NCI-H187 treated with DMSO at 0.1 percent for 48 hours (cell line): Measurements from ENCODE around the gene DAAM1.

ENCODE experiments used
- DNase-seq: peaks from one replicate; lab custom pipeline; 2025; lab: John Stamatoyannopoulos, UW

Gene DAAM1

GRCh38 chr14:59292028-59292427 is 103.6 kb downstream of the DAAM1 start:
- no peak for DNase-seq

GRCh38 chr14:59292921-59293534 is 104.6 kb downstream of the DAAM1 start:
- DNase-seq = no peak

GRCh38 chr14:59293935-59294661 is 105.6 kb downstream of the DAAM1 start:
- DNase-seq = no peak

GRCh38 chr14:59294662-59294992 is 106.2 kb downstream of the DAAM1 start:
- no peak for DNase-seq

- no peak for DNase-seq
These were observed 107.5 kb downstream of the DAAM1 start for GRCh38 chr14:59295951-59296350.

- DNase-seq = no peak
These were observed 108.0 kb downstream of the DAAM1 start for GRCh38 chr14:59296508-59296907.

GRCh38 chr14:59297071-59297776 is 108.8 kb downstream of the DAAM1 start:
- DNase-seq = no peak

GRCh38 chr14:59299731-59300130 is 111.3 kb downstream of the DAAM1 start:
- no peak for DNase-seq

- DNase-seq = no peak
These were observed 112.9 kb downstream of the DAAM1 start for GRCh38 chr14:59301354-59301753.

GRCh38 chr14:59302313-59302712 is 113.8 kb downstream of the DAAM1 start:
- DNase-seq = no peak

- no peak for DNase-seq
These were observed 114.7 kb downstream of the DAAM1 start for GRCh38 chr14:59303216-59303615.

- DNase-seq = no peak
These were observed 116.8 kb downstream of the DAAM1 start for GRCh38 chr14:59305231-59305630.

GRCh38 chr14:59305836-59306555 is 117.5 kb downstream of the DAAM1 start:
- DNase-seq = no peak

- no peak for DNase-seq
These were observed 118.3 kb downstream of the DAAM1 start for GRCh38 chr14:59306775-59307174.

- no peak for DNase-seq
These were observed 119.6 kb downstream of the DAAM1 start for GRCh38 chr14:59308086-59308485.

- DNase-seq = no peak
These were observed 120.2 kb downstream of the DAAM1 start for GRCh38 chr14:59308673-59309072.

- no peak for DNase-seq
These were observed 120.9 kb downstream of the DAAM1 start for GRCh38 chr14:59309291-59309900.

GRCh38 chr14:59310633-59311032 is 122.2 kb downstream of the DAAM1 start:
- no peak for DNase-seq

GRCh38 chr14:59311723-59312122 is 123.3 kb downstream of the DAAM1 start:
- DNase-seq = no peak

GRCh38 chr14:59313144-59313651 is 124.7 kb downstream of the DAAM1 start:
- no peak for DNase-seq

- DNase-seq = no peak
These were observed 125.5 kb downstream of the DAAM1 start for GRCh38 chr14:59313658-59314608.
